ENCODE results near the gene SARNP.
"Not testable (repeated sequence)": the region's sequence is repeated elsewhere in the genome, so short reads cannot be mapped to it uniquely, and the experiment has no call there.

Gene SARNP

GRCh38 chr12:55795950-55796349 lies 21.6 kb downstream of the SARNP start:
- no peak for DNase-seq

GRCh38 chr12:55789893-55790292 lies 27.6 kb downstream of the SARNP start:
- no peak for DNase-seq

GRCh38 chr12:55789171-55789570 lies 28.4 kb downstream of the SARNP start:
- DNase-seq: no peak

GRCh38 chr12:55788546-55788945 lies 29.0 kb downstream of the SARNP start:
- DNase-seq: no peak

GRCh38 chr12:55780685-55781084 lies 36.8 kb downstream of the SARNP start:
- peak; percentile 62 for DNase-seq

- DNase-seq: peak; percentile 45
Observed at GRCh38 chr12:55777856-55778255, 39.7 kb downstream of the SARNP start.

- no peak for DNase-seq
Observed at GRCh38 chr12:55771736-55772135, 45.8 kb downstream of the SARNP start.

GRCh38 chr12:55767156-55767555 lies 50.4 kb downstream of the SARNP start:
- no peak for DNase-seq

- no peak for DNase-seq
Observed at GRCh38 chr12:55765736-55766290, 51.7 kb downstream of the SARNP start.

- no peak for DNase-seq
Observed at GRCh38 chr12:55762646-55763045, 54.9 kb downstream of the SARNP start.

- DNase-seq: no peak
Observed at GRCh38 chr12:55760663-55761062, 56.9 kb downstream of the SARNP start.

- DNase-seq: not testable (repeated sequence)
Observed at GRCh38 chr12:55758575-55758974, 58.9 kb downstream of the SARNP start.

- DNase-seq: no peak
Observed at GRCh38 chr12:55757701-55758100, 59.8 kb downstream of the SARNP start.

- no peak for DNase-seq
Observed at GRCh38 chr12:55755246-55755645, 62.3 kb downstream of the SARNP start.

GRCh38 chr12:55748230-55748993 lies 69.1 kb downstream of the SARNP start:
- no peak for DNase-seq

GRCh38 chr12:55746913-55747231 lies 70.7 kb downstream of the SARNP start:
- no peak for DNase-seq

- DNase-seq: no peak
Observed at GRCh38 chr12:55746174-55746912, 71.2 kb downstream of the SARNP start.

GRCh38 chr12:55745361-55746173 lies 72.0 kb downstream of the SARNP start:
- DNase-seq: no peak

GRCh38 chr12:55744340-55745030 lies 73.0 kb downstream of the SARNP start:
- DNase-seq: no peak

GRCh38 chr12:55743406-55744339 lies 73.9 kb downstream of the SARNP start:
- DNase-seq: peak; percentile 58

GRCh38 chr12:55742719-55743405 lies 74.7 kb downstream of the SARNP start, which contains the start of gene GDF11:
Gene GDF11, plus strand, starts transcription at chr12:55743122. Its CDS starts 195 bp downstream, at chr12:55743317.
- peak; percentile 20 for DNase-seq

Measured in inflammatory macrophage treated with lipopolysaccharide for 4 hours (primary cell).